ENCODE measurements around the gene POMT2.

- TF ChIP-seq, protein P1, sequence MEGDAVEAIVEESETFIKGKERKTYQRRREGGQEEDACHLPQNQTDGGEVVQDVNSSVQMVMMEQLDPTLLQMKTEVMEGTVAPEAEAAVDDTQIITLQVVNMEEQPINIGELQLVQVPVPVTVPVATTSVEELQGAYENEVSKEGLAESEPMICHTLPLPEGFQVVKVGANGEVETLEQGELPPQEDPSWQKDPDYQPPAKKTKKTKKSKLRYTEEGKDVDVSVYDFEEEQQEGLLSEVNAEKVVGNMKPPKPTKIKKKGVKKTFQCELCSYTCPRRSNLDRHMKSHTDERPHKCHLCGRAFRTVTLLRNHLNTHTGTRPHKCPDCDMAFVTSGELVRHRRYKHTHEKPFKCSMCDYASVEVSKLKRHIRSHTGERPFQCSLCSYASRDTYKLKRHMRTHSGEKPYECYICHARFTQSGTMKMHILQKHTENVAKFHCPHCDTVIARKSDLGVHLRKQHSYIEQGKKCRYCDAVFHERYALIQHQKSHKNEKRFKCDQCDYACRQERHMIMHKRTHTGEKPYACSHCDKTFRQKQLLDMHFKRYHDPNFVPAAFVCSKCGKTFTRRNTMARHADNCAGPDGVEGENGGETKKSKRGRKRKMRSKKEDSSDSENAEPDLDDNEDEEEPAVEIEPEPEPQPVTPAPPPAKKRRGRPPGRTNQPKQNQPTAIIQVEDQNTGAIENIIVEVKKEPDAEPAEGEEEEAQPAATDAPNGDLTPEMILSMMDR (conservative IDR thresholded peaks at IDR 0.05) = no peak
- TF ChIP-seq ZFX (IDR thresholded peaks at IDR 0.05) = no peak
Observed at GRCh38 chr14:77324816-77325745, 4.4 kb upstream of the POMT2 start.
